Stimulated activated CD8-positive, alpha-beta memory T cell treated with anti-CD3 and anti-CD28 coated beads, Interleukin-15, amount 100 ng/mL, for 24 hours (primary cell): ENCODE results near the gene CCDC158.
"Not testable (repeated sequence)": the region's sequence is repeated elsewhere in the genome, so short reads cannot be mapped to it uniquely, and the experiment has no call there.

Source experiments
- DNase-seq: peaks from one replicate; pipeline ENCODE4 v3.0.0-alpha.2; 2020; ENCODE audit warnings: low read depth

The CCDC158 gene

GRCh38 chr4:76420762-76421581, at the start of gene CCDC158:
CCDC158 (minus strand) TSS chr4:76421141; CDS start chr4:76403207, 17,934 bp downstream.
- DNase-seq, result no peak

- no peak for DNase-seq
Measured at GRCh38 chr4:76470532-76470931, 49.6 kb upstream of the CCDC158 start.

DNA sequence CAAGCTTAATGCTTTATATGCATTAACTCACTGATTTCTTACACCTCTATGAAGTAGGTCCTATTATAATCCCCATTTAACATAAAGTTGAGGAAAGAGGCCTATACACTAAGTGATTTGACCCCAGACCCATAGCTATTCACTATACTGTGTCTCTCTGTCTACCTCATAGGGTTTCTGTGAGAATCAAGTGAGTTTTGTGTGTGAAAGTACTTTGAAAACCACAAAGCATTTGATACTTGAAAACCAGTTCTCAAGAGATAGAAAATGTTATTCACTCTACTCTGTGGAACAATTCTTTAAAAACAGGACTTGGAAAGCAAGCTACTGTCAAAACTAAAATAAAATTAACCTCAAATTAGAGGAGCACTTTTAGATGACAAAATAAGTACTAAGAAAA, 49.1 kb upstream of the CCDC158 start:
- DNase-seq, result no peak

- no peak for DNase-seq
Measured at GRCh38 chr4:76463568-76463967, 42.6 kb upstream of the CCDC158 start.

DNA sequence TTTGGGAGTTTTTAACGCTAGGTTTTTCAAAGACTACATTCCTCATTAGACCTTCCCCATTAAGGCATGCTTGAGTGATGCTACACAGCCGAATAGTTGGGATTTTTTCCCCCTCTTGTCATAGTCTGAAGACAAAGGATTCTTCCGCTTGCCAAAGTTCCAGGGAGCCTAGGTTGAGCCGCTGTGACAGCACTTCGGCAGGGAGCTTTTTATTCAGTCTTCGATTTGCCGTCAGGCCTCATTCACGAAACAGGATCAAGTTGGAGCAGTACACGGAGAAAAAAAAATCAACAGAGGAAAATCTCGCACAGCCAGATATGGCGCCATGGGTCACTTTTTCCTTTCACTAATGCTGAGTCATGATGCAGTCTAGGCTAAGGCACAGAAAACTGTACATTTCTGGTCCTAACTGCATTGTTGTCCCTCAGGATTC, 38.4 kb upstream of the CCDC158 start:
- no peak for DNase-seq

DNA sequence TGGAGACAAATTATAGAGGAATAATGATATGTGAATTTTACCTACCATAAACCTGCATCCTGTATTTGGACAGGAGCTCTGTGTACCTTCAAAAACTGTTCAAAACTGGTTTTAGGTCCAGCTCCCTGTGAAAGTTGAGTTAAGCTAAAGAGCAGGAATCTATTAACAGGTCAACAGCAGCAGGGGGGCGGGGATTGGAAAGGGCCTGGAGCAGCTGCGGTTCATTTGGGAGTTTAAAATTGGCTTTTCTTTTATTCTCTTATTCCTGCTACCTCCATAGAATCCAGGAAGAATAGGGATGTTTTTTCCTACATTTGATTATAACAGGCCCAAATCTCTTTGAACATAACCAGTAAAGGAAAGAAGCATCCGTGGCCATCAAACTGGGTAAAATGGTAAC, 37.9 kb upstream of the CCDC158 start:
- DNase-seq, result no peak

GRCh38 chr4:76458297-76458696, 37.4 kb upstream of the CCDC158 start:
- DNase-seq, result no peak

GRCh38 chr4:76457885-76458284, 36.9 kb upstream of the CCDC158 start:
- no peak for DNase-seq

DNA sequence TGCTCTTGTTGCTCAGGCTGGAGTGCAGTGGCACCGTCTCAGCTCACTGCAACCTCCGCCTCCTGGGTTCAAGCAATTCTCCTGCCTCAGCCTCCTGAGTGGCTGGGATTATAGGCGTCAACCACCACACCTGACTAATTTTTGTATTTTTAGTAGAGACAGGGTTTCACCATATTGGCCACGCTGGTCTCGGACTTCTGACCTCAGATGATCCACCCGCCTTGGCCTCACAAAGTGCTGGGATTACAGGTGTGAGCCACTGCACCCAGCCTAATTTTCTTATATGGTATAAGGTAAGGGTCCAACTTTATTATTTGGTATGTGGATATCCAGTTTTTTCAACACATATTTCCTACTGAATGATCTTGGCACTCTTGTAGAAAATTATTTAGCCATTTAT, 33.1 kb upstream of the CCDC158 start:
- DNase-seq, result not testable (repeated sequence)

DNA sequence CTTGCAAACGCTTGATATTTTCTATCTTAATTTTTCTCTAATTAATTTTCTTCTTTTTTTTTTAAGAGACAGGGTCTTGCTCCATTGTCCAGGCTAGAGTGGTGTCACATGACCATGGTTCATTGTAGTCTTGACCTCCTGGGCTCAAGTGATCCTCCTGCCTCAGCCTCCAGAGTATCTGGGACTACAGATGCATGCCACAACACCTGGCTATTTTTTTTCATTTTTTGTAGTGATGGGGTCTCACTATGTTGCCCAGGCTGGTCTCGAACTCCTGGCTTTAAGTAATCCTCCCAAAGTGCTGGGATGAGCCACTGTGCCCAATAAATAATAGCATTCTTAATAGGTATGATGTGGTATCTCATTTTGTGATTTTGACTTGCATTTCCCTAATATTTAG, 32.3 kb upstream of the CCDC158 start:
- DNase-seq, result no peak

- no peak for DNase-seq
Measured at GRCh38 chr4:76449833-76450232, 28.9 kb upstream of the CCDC158 start.

DNA sequence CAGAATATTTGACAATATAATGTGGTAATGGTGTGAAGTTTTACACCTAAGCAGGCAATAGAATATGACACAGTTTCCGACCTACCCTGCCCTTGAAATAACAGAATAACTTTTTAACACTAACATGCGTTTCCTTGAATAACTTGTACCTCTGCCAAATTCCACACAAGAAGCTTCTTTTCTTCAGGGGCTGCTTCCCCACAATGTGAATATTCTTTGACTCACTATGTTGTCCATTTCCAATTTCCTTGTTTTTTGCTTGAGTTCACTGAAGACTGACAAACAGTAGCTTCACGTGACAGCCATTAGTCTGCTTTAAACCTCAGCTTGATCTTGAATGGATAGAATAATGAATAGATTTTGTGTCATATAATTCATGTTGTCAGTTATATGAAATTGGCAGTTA, 28.4 kb upstream of the CCDC158 start:
- DNase-seq, result no peak

- DNase-seq, result no peak
Measured at GRCh38 chr4:76448211-76448610, 27.3 kb upstream of the CCDC158 start.

- no peak for DNase-seq
Measured at GRCh38 chr4:76447393-76447851, 26.5 kb upstream of the CCDC158 start.

- DNase-seq, result no peak
Measured at GRCh38 chr4:76445911-76446310, 25.0 kb upstream of the CCDC158 start.

DNA sequence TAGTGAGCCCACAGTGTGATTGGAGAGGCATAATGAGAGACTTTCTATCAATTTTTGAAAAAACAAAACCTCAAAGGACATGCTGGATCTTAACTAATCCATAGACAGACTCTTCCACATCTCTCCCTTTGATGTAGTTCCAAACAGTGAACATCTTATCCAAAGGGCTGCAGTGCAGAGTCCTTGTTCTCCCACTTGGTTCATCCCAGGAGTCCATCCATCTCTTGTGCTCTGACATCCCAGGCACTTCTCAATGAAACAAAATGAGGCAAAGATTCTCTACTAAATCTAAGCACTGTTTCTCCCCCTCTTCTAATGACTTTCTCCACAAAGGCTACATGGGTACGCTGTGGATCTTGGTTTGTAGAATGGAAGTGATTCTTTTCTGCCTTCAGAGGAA, 22.4 kb upstream of the CCDC158 start:
- DNase-seq, result no peak

DNA sequence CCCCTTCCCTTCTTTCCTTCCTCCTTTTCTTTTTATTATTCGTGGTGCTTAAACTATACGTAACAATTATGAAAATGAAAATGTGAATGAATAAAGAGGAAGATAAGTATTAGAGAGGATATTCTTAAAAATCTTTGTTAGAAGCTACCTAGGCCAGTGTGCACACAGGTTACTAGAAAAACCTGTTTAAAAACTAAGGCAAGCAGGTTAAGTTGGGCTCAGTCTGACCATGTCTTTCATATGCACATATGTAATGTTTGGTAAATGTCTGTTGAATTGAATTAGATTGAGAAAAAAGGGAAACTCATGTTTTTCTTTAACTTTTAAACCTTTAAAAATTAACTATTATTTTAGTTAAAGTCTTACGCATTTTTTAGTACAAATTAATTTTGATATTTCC, 21.9 kb upstream of the CCDC158 start:
- no peak for DNase-seq

DNA sequence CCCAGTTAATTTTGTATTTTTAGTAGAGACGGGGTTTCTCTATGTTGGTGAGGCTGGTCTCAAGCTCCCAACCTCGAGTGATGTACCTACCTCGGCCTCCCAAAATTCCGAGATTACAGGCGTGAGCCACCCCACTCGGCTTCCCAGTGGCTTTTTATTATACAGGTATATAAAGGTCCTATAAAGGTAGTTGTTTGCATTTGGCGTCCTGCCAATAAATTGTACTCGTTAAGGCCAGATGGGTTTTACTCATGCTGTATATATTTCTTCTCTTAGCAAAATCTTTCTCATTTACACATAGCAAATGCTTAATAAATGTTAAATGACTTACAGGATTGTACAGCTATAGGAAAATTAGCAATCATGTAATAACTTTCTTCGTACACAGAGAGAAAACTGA, 20.9 kb upstream of the CCDC158 start:
- no peak for DNase-seq

GRCh38 chr4:76439491-76439890, 18.6 kb upstream of the CCDC158 start:
- DNase-seq, result no peak

DNA sequence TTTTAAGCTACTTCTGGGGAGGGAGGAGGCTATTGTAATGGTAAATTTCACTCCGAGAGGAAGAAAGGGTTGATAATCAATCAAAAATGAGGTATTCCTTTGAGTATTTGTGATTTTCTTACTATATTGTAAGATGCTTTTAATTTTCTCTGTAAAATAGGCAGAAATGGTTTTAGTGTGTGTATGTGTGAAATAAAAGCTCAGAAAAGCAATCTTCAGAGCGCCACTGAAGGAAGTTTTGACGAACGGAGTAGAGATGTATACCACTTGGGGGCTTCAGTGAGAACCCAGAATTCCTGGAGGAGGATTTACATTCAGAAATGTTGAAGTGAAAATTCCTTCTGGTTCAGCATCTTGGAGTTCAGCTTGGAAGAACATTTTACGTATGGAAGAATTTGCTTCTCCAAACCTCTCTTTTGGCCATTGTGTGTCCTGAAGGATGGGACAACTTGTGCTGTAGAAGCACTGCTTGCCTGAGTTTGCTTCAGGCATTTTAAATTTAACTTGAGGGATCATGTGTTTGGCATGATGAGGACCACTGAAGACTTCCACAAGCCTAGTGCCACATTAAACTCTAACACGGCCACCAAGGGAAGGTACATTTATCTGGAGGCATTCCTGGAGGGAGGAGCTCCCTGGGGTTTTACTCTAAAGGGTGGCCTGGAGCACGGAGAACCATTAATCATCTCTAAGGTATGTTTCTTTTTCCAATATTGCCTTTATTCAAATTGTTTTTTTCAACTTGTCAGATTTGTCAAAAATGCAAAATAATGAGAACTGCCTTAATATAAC, 14.8 kb upstream of the CCDC158 start:
- no peak for DNase-seq

GRCh38 chr4:76434901-76435527, 14.1 kb upstream of the CCDC158 start, which contains the start of gene SHROOM3:
SHROOM3 (plus strand) TSS chr4:76435229; CDS start chr4:76436053, 824 bp downstream.
- no peak for DNase-seq

GRCh38 chr4:76430519-76431388, 9.8 kb upstream of the CCDC158 start:
- no peak for DNase-seq
